HepG2 (cell line): ENCODE results near the gene EIF3L. TPM values are rescaled to one million over a fixed set of nuclear protein-coding genes. Genes with fewer than 3 reads are reported as not detected.

Experiments
- ATAC-seq: fragments of 200-7000 bp; cut with Tn5 transposase; 3 replicates; pipeline ENCODE4 v1.9.1; 2020; ENCODE audit warnings: mild to moderate bottlenecking, moderate library complexity
- BruUV-seq: library from RNA; stranded (reverse); fragments of 400-500 nt; replicated peaks from 2 replicates; lab custom pipeline; 2021; lab: Mats Ljungman, UMichigan
- CTCF ChIA-PET: fragments of 300-600 bp; formaldehyde crosslinking; extraction: SDS; loops from one replicate; lab custom pipeline; 2021; ENCODE audit warnings: low total read pairs, inconsistent platforms, low intra/inter-chr PET ratio; lab: Yijun Ruan, JAX
- POLR2A ChIA-PET: fragments of 350-600 bp; sonication (Branson Sonifier 250); formaldehyde crosslinking; loops from one replicate; lab custom pipeline; 2020; ENCODE audit warnings: antibody characterized with exemption, inconsistent platforms; lab: Yijun Ruan, JAX
- DNase-seq: peaks from one replicate; pipeline ENCODE4 v3.0.0-alpha.2; 2015; ENCODE audit warnings: low spot score
- FAIRE-seq: peaks from 3 replicates; lab custom pipeline; 2011; peaks lifted over from hg19 to GRCh38; lab: Jason Lieb, UNC
- H2AFZ ChIP-seq: one replicate; pipeline ENCODE4 v1.6.1; 2011; ENCODE audit warnings: low read length, inconsistent platforms
- H3K27ac ChIP-seq: fragments of 300-600 bp; 3 replicates; pipeline ENCODE4 v1.8.0; 2011; ENCODE audit warnings: mixed run types, mild to moderate bottlenecking, mixed read lengths, low read length, inconsistent platforms; ENCODE audit not compliant: insufficient read depth; ENCODE audit errors: extremely low read length
- H3K27me3 ChIP-seq, 2 experiments: fragments of 200-600 bp in 1 of 2; 2 replicates in 1 of 2; 3 replicates in 1 of 2; pipeline versions ENCODE4 v1.6.0 to v1.8.0; 2011; ENCODE audit warnings: low read length in 2 of 2, mild to moderate bottlenecking in 2 of 2, moderate library complexity in 2 of 2, inconsistent platforms in 1 of 2; ENCODE audit not compliant: insufficient read depth in 2 of 2, control insufficient read depth in 1 of 2
- H3K36me3 ChIP-seq, 2 experiments: fragments of 200-600 bp in 1 of 2; replicated peaks in 1 of 2; 2 replicates in 1 of 2; 3 replicates in 1 of 2; pipeline versions ENCODE4 v1.5.1 to v1.8.0; 2011; ENCODE audit warnings: low read length in 2 of 2, inconsistent platforms in 1 of 2; ENCODE audit not compliant: insufficient read depth in 2 of 2, control insufficient read depth in 1 of 2
- H3K4me1 ChIP-seq: 2 replicates; pipeline ENCODE4 v1.5.1; 2012; ENCODE audit warnings: low read length, inconsistent platforms; ENCODE audit not compliant: insufficient read depth
- H3K4me2 ChIP-seq: 2 replicates; pipeline ENCODE4 v1.6.0; 2011; ENCODE audit warnings: low read depth, low read length, inconsistent platforms
- H3K4me3 ChIP-seq, 3 experiments: fragments of 200-600 bp in 1 of 3; sonication (generic), shearing (Covaris generic) in 1 of 3; replicated peaks in 1 of 3; 2 replicates each; pipeline ENCODE4 v1.5.1; 2011 to 2016; ENCODE audit warnings: low read length in 3 of 3, inconsistent platforms in 2 of 3, low read depth in 2 of 3, mild to moderate bottlenecking in 2 of 3, control low read depth in 1 of 3, mixed read lengths in 1 of 3; ENCODE audit not compliant: insufficient read depth in 1 of 3
- H3K79me2 ChIP-seq: one replicate; pipeline ENCODE4 v1.6.1; 2011; ENCODE audit warnings: low read length, inconsistent platforms; ENCODE audit not compliant: insufficient read depth
- H3K9ac ChIP-seq: 2 replicates; pipeline ENCODE4 v1.6.0; 2011; ENCODE audit warnings: mild to moderate bottlenecking, low read depth, low read length, inconsistent platforms; ENCODE audit not compliant: insufficient read depth
- H3K9me3 ChIP-seq: 2 replicates; pipeline ENCODE4 v1.5.1; 2012; ENCODE audit warnings: mild to moderate bottlenecking, low read length
- H4K20me1 ChIP-seq: 2 replicates; pipeline ENCODE4 v1.6.0; 2011; ENCODE audit warnings: inconsistent platforms, mild to moderate bottlenecking, low read length, moderate library complexity; ENCODE audit not compliant: insufficient read depth
- MAFG ChIP-seq: sonication (generic); formaldehyde crosslinking; IDR thresholded peaks from 2 replicates; pipeline ENCODE4 v1.5.1; 2020; ENCODE audit warnings: mild to moderate bottlenecking, missing genetic modification reagents
- NFRKB ChIP-seq: fragments of 450-650 bp; IDR thresholded peaks from 2 replicates; pipeline ENCODE4 v1.6.1; 2017
- RXRB ChIP-seq: IDR thresholded peaks from 2 replicates; pipeline ENCODE4 v1.6.1; 2016; ENCODE audit warnings: borderline replicate concordance, missing genetic modification reagents, missing compliant biosample characterization
- SP5 ChIP-seq: IDR thresholded peaks from 2 replicates; pipeline ENCODE4 v1.6.1; 2016; ENCODE audit warnings: low read depth, borderline replicate concordance
- ZFYVE20 ChIP-seq: sonication (generic); formaldehyde crosslinking; IDR thresholded peaks from 2 replicates; pipeline ENCODE4 v1.8.0; 2023; ENCODE audit warnings: low read depth, mild to moderate bottlenecking, moderate library complexity, missing genetic modification reagents, borderline replicate concordance
- WGBS: methylation state at CpG from one replicate; pipeline ENCODE4 v1.1.6; 2017; ENCODE audit warnings: low lambda C conversion rate; 5-methylcytosine and 5-hydroxymethylcytosine counted together
- in situ Hi-C: cut with HindIII; loops from 2 replicates; pipeline ENCODE4 v1.10.0; 2017; ENCODE audit warnings: low pct_unique_long_range_greater_than_20kb; ENCODE audit not compliant: extremely low pct_ligation_motif_present
- intact Hi-C: fragments of 100-400 bp; cut with micrococcal nuclease; formaldehyde crosslinking; loops from one replicate; pipeline ENCODE4 v1.10.0; 2022; ENCODE audit not compliant: unreplicated experiment
- polyA plus RNA-seq, 8 experiments: library from polyadenylated mRNA; depleted of rRNA in 3 of 8; stranded (reverse) in 7 of 8; unstranded in 1 of 8; fragments of >200 nt; fragmentation: Illumina TruSeq in 4 of 8; extraction: Trizol in 4 of 8; gene quantifications; 2 replicates each; pipeline versions ENCODE4 v1.2.1 to v1.2.3, GENCODE V29; 2011 to 2016; ENCODE audit warnings: low read depth in 4 of 8, missing spikeins in 1 of 8, mixed read lengths in 1 of 8; ENCODE audit not compliant: insufficient read depth in 1 of 8
- total RNA-seq, 5 experiments: library from RNA; depleted of rRNA; stranded (reverse); fragments of >200 nt; fragmentation: Illumina TruSeq; extraction: Trizol; gene quantifications; 2 replicates each; pipeline ENCODE4 v1.2.3, GENCODE V29; 2016; ENCODE audit warnings: low read depth in 1 of 5
- TF ChIP-seq, protein P1 (sequence below): sonication (generic); formaldehyde crosslinking; IDR thresholded peaks from 2 replicates; pipeline ENCODE4 v1.5.0; 2020; ENCODE audit warnings: mild to moderate bottlenecking, missing genetic modification reagents, borderline replicate concordance
- TF ChIP-seq, protein P2 (sequence below): sonication (generic); formaldehyde crosslinking; IDR thresholded peaks from 2 replicates; pipeline ENCODE4 v1.4.0; 2020; ENCODE audit warnings: missing genetic modification reagents
- TF ChIP-seq, protein P3 (sequence below): sonication (generic); formaldehyde crosslinking; IDR thresholded peaks from 2 replicates; pipeline ENCODE4 v1.4.0; 2020; ENCODE audit warnings: missing genetic modification reagents

The EIF3L gene
- total and polyA plus RNA-seq, 2 of the 13 experiments (the other 11 are each of a cell fraction or from before 2014, with no cell fraction given) = 514 to 793 TPM

DNA sequence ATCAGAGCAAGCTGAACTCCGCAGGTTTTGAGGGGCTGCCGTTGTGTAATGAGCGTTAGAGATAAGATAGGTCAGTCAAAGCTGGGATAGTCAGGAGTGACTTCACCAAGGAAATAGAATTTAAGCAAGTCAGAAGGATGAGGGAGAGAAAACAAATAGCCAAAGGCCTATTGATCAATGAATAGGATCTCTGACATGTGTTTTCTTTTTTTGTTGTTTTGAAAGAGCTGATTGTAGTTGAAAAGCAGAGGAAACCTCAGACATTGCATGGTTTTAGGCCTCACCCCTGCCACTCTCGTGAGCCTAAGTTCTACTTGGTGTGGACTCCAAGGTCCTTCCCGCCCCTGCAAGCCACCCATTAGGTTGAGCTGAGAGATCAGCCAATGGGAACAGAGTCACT lies 3.2 kb downstream of the EIF3L start:
- H3K79me2 ChIP-seq = peaks cover 62% of the 10 kb centered on the region
- 83% methylated on average over 5 of the region's 5 CpGs for WGBS
- no peak for ATAC-seq
- no peak overlapping the region for H3K9ac ChIP-seq
- TF ChIP-seq, protein P1, sequence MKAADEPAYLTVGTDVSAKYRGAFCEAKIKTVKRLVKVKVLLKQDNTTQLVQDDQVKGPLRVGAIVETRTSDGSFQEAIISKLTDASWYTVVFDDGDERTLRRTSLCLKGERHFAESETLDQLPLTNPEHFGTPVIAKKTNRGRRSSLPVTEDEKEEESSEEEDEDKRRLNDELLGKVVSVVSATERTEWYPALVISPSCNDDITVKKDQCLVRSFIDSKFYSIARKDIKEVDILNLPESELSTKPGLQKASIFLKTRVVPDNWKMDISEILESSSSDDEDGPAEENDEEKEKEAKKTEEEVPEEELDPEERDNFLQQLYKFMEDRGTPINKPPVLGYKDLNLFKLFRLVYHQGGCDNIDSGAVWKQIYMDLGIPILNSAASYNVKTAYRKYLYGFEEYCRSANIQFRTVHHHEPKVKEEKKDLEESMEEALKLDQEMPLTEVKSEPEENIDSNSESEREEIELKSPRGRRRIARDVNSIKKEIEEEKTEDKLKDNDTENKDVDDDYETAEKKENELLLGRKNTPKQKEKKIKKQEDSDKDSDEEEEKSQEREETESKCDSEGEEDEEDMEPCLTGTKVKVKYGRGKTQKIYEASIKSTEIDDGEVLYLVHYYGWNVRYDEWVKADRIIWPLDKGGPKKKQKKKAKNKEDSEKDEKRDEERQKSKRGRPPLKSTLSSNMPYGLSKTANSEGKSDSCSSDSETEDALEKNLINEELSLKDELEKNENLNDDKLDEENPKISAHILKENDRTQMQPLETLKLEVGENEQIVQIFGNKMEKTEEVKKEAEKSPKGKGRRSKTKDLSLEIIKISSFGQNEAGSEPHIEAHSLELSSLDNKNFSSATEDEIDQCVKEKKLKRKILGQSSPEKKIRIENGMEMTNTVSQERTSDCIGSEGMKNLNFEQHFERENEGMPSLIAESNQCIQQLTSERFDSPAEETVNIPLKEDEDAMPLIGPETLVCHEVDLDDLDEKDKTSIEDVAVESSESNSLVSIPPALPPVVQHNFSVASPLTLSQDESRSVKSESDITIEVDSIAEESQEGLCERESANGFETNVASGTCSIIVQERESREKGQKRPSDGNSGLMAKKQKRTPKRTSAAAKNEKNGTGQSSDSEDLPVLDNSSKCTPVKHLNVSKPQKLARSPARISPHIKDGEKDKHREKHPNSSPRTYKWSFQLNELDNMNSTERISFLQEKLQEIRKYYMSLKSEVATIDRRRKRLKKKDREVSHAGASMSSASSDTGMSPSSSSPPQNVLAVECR = no peak
- TF ChIP-seq MAFG (no peak), SP5 (CRISPR knock-in tag) (no peak), RXRB (CRISPR knock-in tag) (no peak), NFRKB (no peak), ZFYVE20 (no peak)
- TF ChIP-seq, protein P2, sequence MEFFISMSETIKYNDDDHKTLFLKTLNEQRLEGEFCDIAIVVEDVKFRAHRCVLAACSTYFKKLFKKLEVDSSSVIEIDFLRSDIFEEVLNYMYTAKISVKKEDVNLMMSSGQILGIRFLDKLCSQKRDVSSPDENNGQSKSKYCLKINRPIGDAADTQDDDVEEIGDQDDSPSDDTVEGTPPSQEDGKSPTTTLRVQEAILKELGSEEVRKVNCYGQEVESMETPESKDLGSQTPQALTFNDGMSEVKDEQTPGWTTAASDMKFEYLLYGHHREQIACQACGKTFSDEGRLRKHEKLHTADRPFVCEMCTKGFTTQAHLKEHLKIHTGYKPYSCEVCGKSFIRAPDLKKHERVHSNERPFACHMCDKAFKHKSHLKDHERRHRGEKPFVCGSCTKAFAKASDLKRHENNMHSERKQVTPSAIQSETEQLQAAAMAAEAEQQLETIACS (CRISPR knock-in tag) = no peak
- TF ChIP-seq, protein P3, sequence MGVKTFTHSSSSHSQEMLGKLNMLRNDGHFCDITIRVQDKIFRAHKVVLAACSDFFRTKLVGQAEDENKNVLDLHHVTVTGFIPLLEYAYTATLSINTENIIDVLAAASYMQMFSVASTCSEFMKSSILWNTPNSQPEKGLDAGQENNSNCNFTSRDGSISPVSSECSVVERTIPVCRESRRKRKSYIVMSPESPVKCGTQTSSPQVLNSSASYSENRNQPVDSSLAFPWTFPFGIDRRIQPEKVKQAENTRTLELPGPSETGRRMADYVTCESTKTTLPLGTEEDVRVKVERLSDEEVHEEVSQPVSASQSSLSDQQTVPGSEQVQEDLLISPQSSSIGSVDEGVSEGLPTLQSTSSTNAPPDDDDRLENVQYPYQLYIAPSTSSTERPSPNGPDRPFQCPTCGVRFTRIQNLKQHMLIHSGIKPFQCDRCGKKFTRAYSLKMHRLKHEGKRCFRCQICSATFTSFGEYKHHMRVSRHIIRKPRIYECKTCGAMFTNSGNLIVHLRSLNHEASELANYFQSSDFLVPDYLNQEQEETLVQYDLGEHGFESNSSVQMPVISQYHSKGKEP (CRISPR knock-in tag) = no peak
- no peak overlapping the region for H2AFZ ChIP-seq
- H3K9me3 ChIP-seq = no peaks in the 10 kb centered on the region
- FAIRE-seq = no peak
- no peak overlapping the region for H3K4me2 ChIP-seq
- POLR2A ChIA-PET = interaction anchor here (0.9 to 3.8 kb wide), 4 partner anchors 8 to 29 kb away, joined by 3 to 14 read pairs (median 5); partner anchors contain the start of genes ANKRD54 and GALR3
- intact Hi-C loops = no loop called here
- DNase-seq = no peak
- no peak overlapping the region for H3K4me3 ChIP-seq
- H3K27me3 ChIP-seq = no peaks in the 10 kb centered on the region; a peak in 2 of 5 replicates
- H3K4me1 ChIP-seq = peaks cover 38% of the 10 kb centered on the region
- no peaks in the 10 kb centered on the region for H4K20me1 ChIP-seq
- in situ Hi-C loops = no loop called here
- CTCF ChIA-PET = no interaction called here
- H3K36me3 ChIP-seq = peaks cover 15 to 61% of the 10 kb centered on the region in 2 experiments
- H3K27ac ChIP-seq = peak overlapping the region; percentile 33
- BruUV-seq = no TSS peak
